Panc1 (cell line): ENCODE data around the gene SPG21. TPM values are rescaled to one million over a fixed set of nuclear protein-coding genes. Genes with fewer than 3 reads are reported as not detected.

Experiments used
- ATAC-seq: fragments of 200-7000 bp; cut with Tn5 transposase; 2 replicates; pipeline ENCODE4 v1.9.1; 2020; ENCODE audit warnings: mild to moderate bottlenecking, moderate library complexity
- BruUV-seq: library from RNA; stranded (reverse); fragments of 400-500 nt; replicated peaks from 2 replicates; lab custom pipeline; 2021; lab: Mats Ljungman, UMichigan
- CTCF ChIA-PET: fragments of 300-600 bp; sonication (Branson Sonifier 250); formaldehyde crosslinking; loops from one replicate; lab custom pipeline; 2022; ENCODE audit warnings: antibody characterized with exemption; lab: Charles Lee
- POLR2A ChIA-PET: fragments of 300-600 bp; sonication (Branson Sonifier 250); formaldehyde crosslinking; loops from one replicate; lab custom pipeline; 2022; ENCODE audit warnings: antibody characterized with exemption; lab: Charles Lee
- DNase-seq: peaks from one replicate; pipeline ENCODE4 v3.0.0-alpha.2; 2010; ENCODE audit warnings: low read depth, low spot score
- H3K27ac ChIP-seq: 2 replicates; pipeline ENCODE4 v1.5.1; 2011; ENCODE audit warnings: mild to moderate bottlenecking, low read length, inconsistent platforms
- H3K27me3 ChIP-seq: fragments of 200-500 bp; sonication (Bioruptor generic); 2 replicates; pipeline ENCODE4 v1.6.0; 2014; ENCODE audit warnings: low read length, inconsistent platforms; ENCODE audit not compliant: control insufficient read depth, insufficient read depth
- H3K36me3 ChIP-seq: fragments of 200-500 bp; sonication (Bioruptor generic); 2 replicates; pipeline ENCODE4 v1.5.1; 2014; ENCODE audit warnings: inconsistent platforms, mild to moderate bottlenecking, low read length, moderate library complexity; ENCODE audit not compliant: control insufficient read depth, insufficient read depth
- H3K4me1 ChIP-seq: 2 replicates; pipeline ENCODE4 v1.5.1; 2011; ENCODE audit warnings: inconsistent platforms, mild to moderate bottlenecking, low read length, moderate library complexity; ENCODE audit not compliant: control insufficient read depth, insufficient read depth
- H3K4me3 ChIP-seq, 2 experiments: 2 replicates each; pipeline ENCODE4 v1.5.1; 2011 to 2012; ENCODE audit warnings: low read depth in 2 of 2, low read length in 2 of 2, mild to moderate bottlenecking in 2 of 2, inconsistent platforms in 1 of 2, moderate library complexity in 1 of 2
- H3K9me3 ChIP-seq: fragments of 200-500 bp; sonication (Bioruptor generic); 2 replicates; pipeline ENCODE4 v1.5.1; 2014; ENCODE audit warnings: low read depth, mild to moderate bottlenecking, inconsistent platforms, low read length, moderate library complexity; ENCODE audit not compliant: control insufficient read depth, insufficient read depth
- CTCF ChIP-seq: fragments of 450-650 bp; IDR thresholded peaks from 2 replicates; pipeline ENCODE4 v1.5.1; 2017; ENCODE audit warnings: mild to moderate bottlenecking
- POLR2AphosphoS5 ChIP-seq: IDR thresholded peaks from 2 replicates; pipeline ENCODE4 v1.6.1; 2012; ENCODE audit warnings: mild to moderate bottlenecking, low read depth, low read length, moderate library complexity
- REST ChIP-seq, 2 experiments: IDR thresholded peaks; 2 replicates each; pipeline ENCODE4 v1.6.1; 2011 to 2012; ENCODE audit warnings: low read depth in 2 of 2, control low read depth in 1 of 2, low read length in 1 of 2, mild to moderate bottlenecking in 1 of 2, moderate library complexity in 1 of 2; ENCODE audit not compliant: insufficient read depth in 1 of 2
- SIN3A ChIP-seq: IDR thresholded peaks from 2 replicates; pipeline ENCODE4 v1.6.1; 2012; ENCODE audit warnings: low read depth, mild to moderate bottlenecking, low read length, moderate library complexity, borderline replicate concordance; ENCODE audit not compliant: insufficient read depth
- TCF7L2 ChIP-seq: IDR thresholded peaks from 2 replicates; pipeline ENCODE4 v1.6.1; 2011; ENCODE audit warnings: mild to moderate bottlenecking, low read depth, low read length, inconsistent platforms
- in situ Hi-C: cut with HindIII; loops from 2 replicates; pipeline ENCODE4 v1.10.0; 2016; ENCODE audit warnings: low sequenced_read_pairs, low pct_unique_long_range_greater_than_20kb
- intact Hi-C: fragments of 100-400 bp; cut with micrococcal nuclease; formaldehyde crosslinking; loops from one replicate; pipeline ENCODE4 v1.10.0; 2022; ENCODE audit not compliant: unreplicated experiment
- total RNA-seq: library from RNA; stranded (reverse); gene quantifications from one replicate; pipeline ENCODE4 v1.2.1, GENCODE V29; 2021; ENCODE audit not compliant: unreplicated experiment

SPG21 gene
- total RNA-seq, 1 experiment from 2014 or later, result 124 TPM

GRCh38 chr15:64981812-64982431 lies 7.8 kb downstream of the SPG21 start:
- in situ Hi-C loops, result no loop called here
- Histone ChIP-seq H3K36me3 (peaks cover 11% of the 10 kb centered on the region), H3K27me3 (no peaks in the 10 kb centered on the region), H3K4me3 (no peak overlapping the region), H3K27ac (no peak overlapping the region), H3K4me1 (peaks cover 8% of the 10 kb centered on the region), H3K9me3 (no peaks in the 10 kb centered on the region)
- no TSS peak for BruUV-seq
- DNase-seq (no peak), ATAC-seq (no peak)
- ChIA-PET CTCF (no interaction called here), POLR2A (interaction anchor here (0.7 to 0.8 kb wide), 2 partner anchors 201 to 249 kb away, joined by 3 to 14 read pairs; no protein-coding TSS in a partner anchor)
- intact Hi-C loops, result no loop called here
- TF ChIP-seq REST (IDR thresholded peaks at IDR 0.05; ENCODE audit: insufficient read depth in 1 of 2, low read depth in 2 of 2, low read length in 1 of 2), result no peak
- no peak for TF ChIP-seq POLR2AphosphoS5
- TF ChIP-seq TCF7L2, result no peak
- TF ChIP-seq CTCF, result no peak
- TF ChIP-seq SIN3A, result no peak

- intact Hi-C loops, result no loop called here
- H3K36me3 ChIP-seq, result peaks cover 11% of the 10 kb centered on the region
These were observed 10.4 kb downstream of the SPG21 start for GRCh38 chr15:64979252-64979710.

More at GRCh38 chr15:64979252-64979710, 10.4 kb downstream of the SPG21 start:
- Histone ChIP-seq H3K27me3 (no peaks in the 10 kb centered on the region), H3K27ac (no peak overlapping the region), H3K9me3 (no peaks in the 10 kb centered on the region), H3K4me1 (no peaks in the 10 kb centered on the region), H3K4me3 (no peak overlapping the region)
- DNase-seq (no peak), ATAC-seq (no peak)
- in situ Hi-C loops, result no loop called here
- TF ChIP-seq POLR2AphosphoS5, result no peak
- TF ChIP-seq TCF7L2, result no peak
- no peak for TF ChIP-seq SIN3A
- TF ChIP-seq REST (IDR thresholded peaks at IDR 0.05; ENCODE audit: insufficient read depth in 1 of 2, low read depth in 2 of 2, low read length in 1 of 2), result no peak
- TF ChIP-seq CTCF, result no peak
- no TSS peak for BruUV-seq
- CTCF ChIA-PET, result interaction anchor here (0.6 kb wide), 1 partner anchor 420 kb away, joined by 7 read pairs; no protein-coding TSS in a partner anchor
- POLR2A ChIA-PET, result interaction anchor here (0.6 kb wide), 1 partner anchor 150 kb away, joined by 11 read pairs; no protein-coding TSS in a partner anchor
